A673 (cell line): ENCODE data around the gene AP2A1.

ENCODE experiments used
- EZH2 ChIP-seq: fragments of 200-600 bp; sonication (generic); IDR thresholded peaks from 2 replicates; pipeline ENCODE4 v1.6.1; 2017; ENCODE audit warnings: borderline replicate concordance, low read depth, mild to moderate bottlenecking, mixed read lengths, antibody characterized with exemption, low read length; ENCODE audit not compliant: poor library complexity, severe bottlenecking
- TF ChIP-seq, protein P1 (sequence below): fragments of 300-800, 200-600 bp; sonication (generic); conservative IDR thresholded peaks from 2 replicates; pipeline ENCODE4 v1.5.1; 2017; ENCODE audit warnings: low read depth, mild to moderate bottlenecking, antibody characterized with exemption, low read length, moderate library complexity, mixed read lengths

DNA sequence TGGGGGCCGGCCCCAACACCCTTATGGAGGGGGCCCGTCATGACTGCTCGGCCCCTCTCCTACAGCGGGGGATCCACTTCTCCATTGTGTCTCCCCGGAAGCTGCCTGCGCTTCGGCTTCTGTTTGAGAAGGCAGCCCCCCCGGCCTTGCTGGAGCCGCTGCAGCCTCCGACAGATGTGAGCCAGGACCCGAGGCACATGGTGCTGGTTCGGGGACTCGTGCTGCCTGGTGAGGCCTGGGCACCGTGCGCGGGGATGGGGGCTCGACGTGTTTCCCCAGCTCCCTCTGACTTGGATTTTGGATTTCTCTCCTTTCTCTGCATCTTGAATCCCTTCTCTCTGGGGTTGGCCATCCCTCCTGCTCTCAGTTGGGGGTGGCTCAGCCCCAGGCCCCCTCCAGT, 62.9 kb downstream of the AP2A1 start:
- TF ChIP-seq, protein P1, sequence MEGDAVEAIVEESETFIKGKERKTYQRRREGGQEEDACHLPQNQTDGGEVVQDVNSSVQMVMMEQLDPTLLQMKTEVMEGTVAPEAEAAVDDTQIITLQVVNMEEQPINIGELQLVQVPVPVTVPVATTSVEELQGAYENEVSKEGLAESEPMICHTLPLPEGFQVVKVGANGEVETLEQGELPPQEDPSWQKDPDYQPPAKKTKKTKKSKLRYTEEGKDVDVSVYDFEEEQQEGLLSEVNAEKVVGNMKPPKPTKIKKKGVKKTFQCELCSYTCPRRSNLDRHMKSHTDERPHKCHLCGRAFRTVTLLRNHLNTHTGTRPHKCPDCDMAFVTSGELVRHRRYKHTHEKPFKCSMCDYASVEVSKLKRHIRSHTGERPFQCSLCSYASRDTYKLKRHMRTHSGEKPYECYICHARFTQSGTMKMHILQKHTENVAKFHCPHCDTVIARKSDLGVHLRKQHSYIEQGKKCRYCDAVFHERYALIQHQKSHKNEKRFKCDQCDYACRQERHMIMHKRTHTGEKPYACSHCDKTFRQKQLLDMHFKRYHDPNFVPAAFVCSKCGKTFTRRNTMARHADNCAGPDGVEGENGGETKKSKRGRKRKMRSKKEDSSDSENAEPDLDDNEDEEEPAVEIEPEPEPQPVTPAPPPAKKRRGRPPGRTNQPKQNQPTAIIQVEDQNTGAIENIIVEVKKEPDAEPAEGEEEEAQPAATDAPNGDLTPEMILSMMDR = no peak
- TF ChIP-seq EZH2 = no peak
